Psoas muscle (tissue), 8 donors: ENCODE results near the gene PLCD3. TPM values are rescaled to one million over a fixed set of nuclear protein-coding genes. Genes with fewer than 3 reads are reported as not detected.
A peak's percentile ranks its signal among the peaks of the same experiment; 100 is the strongest.

Experiments
- ATAC-seq, 4 donors: fragments of 200-7000 bp; cut with Tn5 transposase; one replicate each; pipeline ENCODE4 v1.9.1; 2020; ENCODE audit warnings: moderate library complexity in 3 of 4, mild to moderate bottlenecking in 2 of 4
- DNase-seq, 2 donors: peaks; one replicate each; pipeline ENCODE4 v3.0.0-alpha.2; 2020
- H3K27ac ChIP-seq: fragments of 200-600 bp; one replicate; pipeline ENCODE4 v1.8.0; 2022
- H3K27me3 ChIP-seq, 3 donors: fragments of 200-600 bp in 1 of 3; one replicate each; pipeline versions ENCODE4 v1.6.1 to v1.8.0; 2013 to 2022; ENCODE audit warnings: low read length in 2 of 3, mild to moderate bottlenecking in 2 of 3, moderate library complexity in 1 of 3; ENCODE audit not compliant: insufficient read depth in 3 of 3
- H3K36me3 ChIP-seq, 2 donors: fragments of 200-600 bp in 1 of 2; one replicate each; pipeline versions ENCODE4 v1.6.1 to v1.8.0; 2013 to 2022; ENCODE audit warnings: low read depth in 1 of 2, mild to moderate bottlenecking in 1 of 2, moderate library complexity in 1 of 2; ENCODE audit not compliant: insufficient read depth in 1 of 2
- H3K4me1 ChIP-seq: fragments of 200-600 bp; one replicate; pipeline ENCODE4 v1.8.0; 2022
- H3K4me3 ChIP-seq: fragments of 200-600 bp; one replicate; pipeline ENCODE4 v1.8.0; 2022; ENCODE audit warnings: mild to moderate bottlenecking
- H3K9me3 ChIP-seq: fragments of 200-600 bp; one replicate; pipeline ENCODE4 v1.8.0; 2022
- CTCF ChIP-seq: fragments of 200-600 bp; IDR thresholded peaks from one replicate; pipeline ENCODE4 v1.8.0; 2022; ENCODE audit warnings: antibody characterized with exemption
- WGBS, 3 donors: extraction: QIAGEN DNeasy Blood & Tissue Kit; methylation state at CpG; one replicate each; pipeline versions ENCODE4 v1.1.6 to v1.1.7; 2013; 5-methylcytosine and 5-hydroxymethylcytosine counted together
- intact Hi-C, 2 donors: fragments of 100-400 bp; cut with DNase I; formaldehyde crosslinking; loops; one replicate each; pipeline versions ENCODE4 v1.11.0 to v1.14.2; 2022
- polyA plus RNA-seq, 3 donors: library from polyadenylated mRNA; stranded (reverse); fragments of 200-250 nt; gene quantifications; one replicate each; pipeline ENCODE4 v1.2.3, GENCODE V29; 2013
- total RNA-seq, 4 donors: library from RNA; stranded (reverse); fragmentation: NEBNext Ultra II Directional in 2 of 4; extraction: Animal tissue kit (Norgen Biotek cat#: 25700) in 2 of 4; gene quantifications; one replicate each; pipeline versions ENCODE4 v1.2.1 to v1.2.4, GENCODE V29; 2021 to 2023
- donor health status: healthy with polysubstance abuse.
- donor health status: DM: no; HTN: no; CAD: no; lungs with moderate emphysema.
- donor health status: Bipolar disorder and iron deficiency.
- donor health status: healthy.
- donor health status: DM: yes; HTN: yes; CAD: no.
- donor health status: DM: no; HTN: no; CAD: no.
- donor health status: DM: no; HTN: no; CAD: no.
- donor health status: DM: yes; HTN: yes; CAD: no.

Gene PLCD3
- total and polyA plus RNA-seq, 7 donors = 57.0 to 217 (median 167) TPM

GRCh38 chr17:45063198-45063597, 69.1 kb downstream of the PLCD3 start:
- Histone ChIP-seq H3K27me3 (no peaks in the 10 kb centered on the region), H3K27ac (peak overlapping the region; percentile 88), H3K9me3 (no peaks in the 10 kb centered on the region), H3K36me3 (peaks cover 0 to 16% of the 10 kb centered on the region in 2 donors), H3K4me3 (peak overlapping the region; percentile 84), H3K4me1 (peaks cover 62% of the 10 kb centered on the region)
- no peak for TF ChIP-seq CTCF
- ATAC-seq (no peak), DNase-seq (no peak)
- 69% methylated on average over 1 of the region's 1 CpG; no CpG with 5 or more reads in 2 of the 3 donors for WGBS, 3 donors
- intact Hi-C loops = loop anchor here in 1 of 2 donors (5.0 kb wide), 1 partner anchor 34 kb away; no protein-coding TSS in a partner anchor

- WGBS, 3 donors = 9 to 11% (median 10%) methylated on average over 15 of the region's 15 CpGs
- Histone ChIP-seq H3K27ac (peak overlapping the region; percentile 88), H3K4me3 (peak overlapping the region; percentile 84), H3K9me3 (no peaks in the 10 kb centered on the region), H3K27me3 (no peaks in the 10 kb centered on the region), H3K36me3 (peaks cover 0 to 8% of the 10 kb centered on the region in 2 donors), H3K4me1 (peaks cover 60% of the 10 kb centered on the region)
- no peak for DNase-seq
- no peak for TF ChIP-seq CTCF
- no peak for ATAC-seq
- intact Hi-C loops = loop anchor here in 1 of 2 donors (5.0 kb wide), 1 partner anchor 36 kb away; no protein-coding TSS in a partner anchor
Measured at GRCh38 chr17:45061606-45062205, 70.6 kb downstream of the PLCD3 start.

GRCh38 chr17:45060797-45061605, 71.3 kb downstream of the PLCD3 start, which contains the start of gene NMT1:
Gene NMT1 (plus strand): TSS chr17:45061317. CDS start chr17:45061330, 13 bp downstream.
- peak within 1 kb of the TSS; percentile 88 for H3K27ac ChIP-seq
- H3K36me3 ChIP-seq = peaks cover 0 to 8% of the 10 kb centered on the region in 2 donors
- ATAC-seq = peak; percentile 94 to 97 (median 96)
- WGBS, 3 donors = 0 to 1% (median 0%) methylated on average over 49 to 50 of the region's 50 CpGs
- intact Hi-C loops = loop anchor here in 1 of 2 donors (5.0 kb wide), 1 partner anchor 36 kb away; no protein-coding TSS in a partner anchor
- peak within 1 kb of the TSS; percentile 84 for H3K4me3 ChIP-seq
- DNase-seq = peak; percentile 98 to 99
- H3K4me1 ChIP-seq = peaks cover 53% of the 10 kb centered on the region
- H3K27me3 ChIP-seq = no peaks in the 10 kb centered on the region
- TF ChIP-seq CTCF = no peak
- no peaks in the 10 kb centered on the region for H3K9me3 ChIP-seq

GRCh38 chr17:45060382-45060796, 71.9 kb downstream of the PLCD3 start:
- DNase-seq (no peak), ATAC-seq (peak; percentile 10 to 41 (median 15))
- TF ChIP-seq CTCF = no peak
- H3K36me3 ChIP-seq = peaks cover 0 to 8% of the 10 kb centered on the region in 2 donors
- H3K27ac ChIP-seq = peak overlapping the region; percentile 88
- peak overlapping the region; percentile 84 for H3K4me3 ChIP-seq
- H3K9me3 ChIP-seq = no peaks in the 10 kb centered on the region
- H3K27me3 ChIP-seq = no peaks in the 10 kb centered on the region
- intact Hi-C loops = loop anchor here in 1 of 2 donors (5.0 kb wide), 1 partner anchor 37 kb away; no protein-coding TSS in a partner anchor
- H3K4me1 ChIP-seq = peaks cover 46% of the 10 kb centered on the region
- WGBS, 3 donors = 6 to 12% (median 10%) methylated on average over 15 of the region's 15 CpGs

Other genes with a start within 250 kb of the PLCD3 start
- gene EFTUD2, start 233.1 kb downstream of the PLCD3 start, total RNA-seq = 100 to 1,000 TPM in 3 of 4 donors, 10 to 100 TPM in 1; 73.7 to 114 (median 103) TPM
- gene EFTUD2, start 233.1 kb downstream of the PLCD3 start, polyA plus RNA-seq = 100 to 1,000 TPM in 1 of 3 donors, 10 to 100 TPM in 2; 46.0 to 102 (median 78.7) TPM
- under 1 TPM in 1 of 4 donors, not detected in 3; 0.54 TPM for gene GFAP, start 217.0 kb downstream of the PLCD3 start, total RNA-seq
- under 1 TPM; 0.11 to 0.52 (median 0.34) TPM for gene GFAP, start 217.0 kb downstream of the PLCD3 start, polyA plus RNA-seq
- under 1 TPM in 3 of 4 donors, not detected in 1; 0.07 to 0.17 (median 0.11) TPM for gene KIF18B, start 184.7 kb downstream of the PLCD3 start, total RNA-seq
- gene KIF18B, start 184.7 kb downstream of the PLCD3 start, polyA plus RNA-seq = under 1 TPM in 2 of 3 donors, not detected in 1; 0.01 to 0.03 TPM
- gene C1QL1, start 164.2 kb downstream of the PLCD3 start, total RNA-seq = not detected
- under 1 TPM in 1 of 3 donors, not detected in 2; 0.05 TPM for gene C1QL1, start 164.2 kb downstream of the PLCD3 start, polyA plus RNA-seq
- gene DCAKD, start 80.9 kb downstream of the PLCD3 start, total RNA-seq = 10 to 100 TPM in 3 of 4 donors, 1 to 10 TPM in 1; 6.9 to 13.5 (median 11.0) TPM
- 10 to 100 TPM in 1 of 3 donors, 1 to 10 TPM in 2; 6.4 to 14.2 (median 8.4) TPM for gene DCAKD, start 80.9 kb downstream of the PLCD3 start, polyA plus RNA-seq
- gene NMT1, start 71.2 kb downstream of the PLCD3 start, total RNA-seq = 100 to 1,000 TPM in 2 of 4 donors, 10 to 100 TPM in 2; 73.3 to 164 (median 93.1) TPM
- gene NMT1, start 71.2 kb downstream of the PLCD3 start, polyA plus RNA-seq = 10 to 100 TPM; 58.0 to 79.7 (median 68.3) TPM
- gene ACBD4, start 3.2 kb upstream of the PLCD3 start, total RNA-seq = 1 to 10 TPM; 3.9 to 8.2 (median 5.1) TPM
- gene ACBD4, start 3.2 kb upstream of the PLCD3 start, polyA plus RNA-seq = 1 to 10 TPM; 2.7 to 5.2 (median 4.4) TPM
- 10 to 100 TPM; 21.3 to 52.2 (median 31.5) TPM for gene HEXIM1, start 16.0 kb upstream of the PLCD3 start, total RNA-seq
- 100 to 1,000 TPM in 1 of 3 donors, 10 to 100 TPM in 1, 1 to 10 TPM in 1; 9.5 to 127 (median 22.0) TPM for gene HEXIM1, start 16.0 kb upstream of the PLCD3 start, polyA plus RNA-seq
- 10 to 100 TPM; 13.7 to 47.1 (median 33.4) TPM for gene HEXIM2, start 29.4 kb upstream of the PLCD3 start, total RNA-seq
- 10 to 100 TPM in 2 of 3 donors, 1 to 10 TPM in 1; 8.2 to 69.5 (median 62.7) TPM for gene HEXIM2, start 29.4 kb upstream of the PLCD3 start, polyA plus RNA-seq
- 1 to 10 TPM; 5.4 to 6.5 (median 6.0) TPM for gene FMNL1, start 89.4 kb upstream of the PLCD3 start, total RNA-seq
- gene FMNL1, start 89.4 kb upstream of the PLCD3 start, polyA plus RNA-seq = 1 to 10 TPM; 1.8 to 2.4 (median 2.3) TPM
- under 1 TPM in 1 of 4 donors, not detected in 3; 0.11 TPM for gene SPATA32, start 129.6 kb upstream of the PLCD3 start, total RNA-seq
- not detected for gene SPATA32, start 129.6 kb upstream of the PLCD3 start, polyA plus RNA-seq
- 10 to 100 TPM; 21.8 to 53.5 (median 30.1) TPM for gene MAP3K14, start 184.5 kb upstream of the PLCD3 start, total RNA-seq
- gene MAP3K14, start 184.5 kb upstream of the PLCD3 start, polyA plus RNA-seq = 10 to 100 TPM; 12.4 to 28.1 (median 24.6) TPM